Effector memory CD8-positive, alpha-beta T cell (primary cell): ENCODE measurements around the gene H19.
A peak's percentile ranks its signal among the peaks of the same experiment; 100 is the strongest.

Experiments used
- ATAC-seq: fragments of 150-1000 bp; cut with Tn5 transposase; replicated peaks from 2 replicates; pipeline ENCODE4 v1.10.0; 2021; ENCODE audit warnings: mild to moderate bottlenecking, moderate library complexity
- DNase-seq, 3 experiments: peaks; one replicate each; pipeline ENCODE4 v3.0.0; 2021
- H3K27ac Mint-ChIP-seq, 2 donors: one replicate each; pipeline ENCODE4 v1.8.0; 2022; ENCODE audit warnings: mild to moderate bottlenecking in 2 of 2, mixed read lengths in 2 of 2, moderate library complexity in 2 of 2
- H3K27me3 Mint-ChIP-seq, 2 donors: one replicate each; pipeline ENCODE4 v1.8.0; 2022; ENCODE audit warnings: mixed read lengths in 2 of 2
- H3K36me3 Mint-ChIP-seq: one replicate; pipeline ENCODE4 v1.8.0; 2022; ENCODE audit warnings: mild to moderate bottlenecking, moderate library complexity, mixed read lengths; ENCODE audit not compliant: insufficient read depth
- H3K4me1 Mint-ChIP-seq, 2 donors: one replicate each; pipeline ENCODE4 v1.8.0; 2022; ENCODE audit warnings: low read depth in 2 of 2, mixed read lengths in 2 of 2
- H3K4me3 Mint-ChIP-seq, 2 donors: one replicate each; pipeline ENCODE4 v1.8.0; 2022; ENCODE audit warnings: mild to moderate bottlenecking in 2 of 2, mixed read lengths in 2 of 2, moderate library complexity in 2 of 2
- H3K9me3 Mint-ChIP-seq, 2 donors: one replicate each; pipeline ENCODE4 v1.8.0; 2022; ENCODE audit warnings: mixed read lengths in 2 of 2
- total RNA-seq, 9 experiments: gene quantifications; one replicate each; lab custom pipeline; 2026; lab: John Stamatoyannopoulos, UW

H19 gene
- 0 reads per million in 9 experiments for total RNA-seq

- no peak for DNase-seq
- H3K36me3 Mint-ChIP-seq, result no peaks in the 10 kb centered on the region
- no peaks in the 10 kb centered on the region for H3K9me3 Mint-ChIP-seq
- no peak within 1 kb of the TSS for H3K27ac Mint-ChIP-seq
- H3K4me3 Mint-ChIP-seq, result no peak within 1 kb of the TSS
- no peaks in the 10 kb centered on the region for H3K27me3 Mint-ChIP-seq
- H3K4me1 Mint-ChIP-seq, result no peaks in the 10 kb centered on the region
- ATAC-seq, result no peak
Observed at GRCh38 chr11:1997755-1998154, at the start of gene H19. Gene H19, minus strand, starts transcription at chr11:1997842.

GRCh38 chr11:2041963-2042362, 44.3 kb upstream of the H19 start:
- Mint-ChIP-seq H3K27me3 (no peaks in the 10 kb centered on the region), H3K4me3 (no peak overlapping the region), H3K36me3 (no peaks in the 10 kb centered on the region), H3K9me3 (no peaks in the 10 kb centered on the region), H3K4me1 (no peaks in the 10 kb centered on the region), H3K27ac (no peak overlapping the region)
- no peak for ATAC-seq
- DNase-seq, result no peak

- Mint-ChIP-seq H3K27me3 (no peaks in the 10 kb centered on the region), H3K9me3 (no peaks in the 10 kb centered on the region), H3K36me3 (no peaks in the 10 kb centered on the region), H3K4me1 (no peaks in the 10 kb centered on the region), H3K4me3 (no peak overlapping the region), H3K27ac (no peak overlapping the region)
- DNase-seq, result no peak
- no peak for ATAC-seq
Observed at GRCh38 chr11:2041153-2041552, 43.5 kb upstream of the H19 start.

GRCh38 chr11:2039198-2039759, 41.6 kb upstream of the H19 start:
- no peaks in the 10 kb centered on the region for H3K9me3 Mint-ChIP-seq
- no peak overlapping the region for H3K27ac Mint-ChIP-seq
- ATAC-seq (no peak), DNase-seq (no peak)
- no peaks in the 10 kb centered on the region for H3K4me1 Mint-ChIP-seq
- no peaks in the 10 kb centered on the region for H3K27me3 Mint-ChIP-seq
- H3K36me3 Mint-ChIP-seq, result no peaks in the 10 kb centered on the region
- H3K4me3 Mint-ChIP-seq, result no peak overlapping the region

GRCh38 chr11:2036863-2037486, 39.3 kb upstream of the H19 start:
- H3K9me3 Mint-ChIP-seq, result no peaks in the 10 kb centered on the region
- no peak overlapping the region for H3K4me3 Mint-ChIP-seq
- no peaks in the 10 kb centered on the region for H3K36me3 Mint-ChIP-seq
- DNase-seq, result no peak
- H3K27me3 Mint-ChIP-seq, result no peaks in the 10 kb centered on the region
- ATAC-seq, result peak; percentile 35
- no peaks in the 10 kb centered on the region for H3K4me1 Mint-ChIP-seq
- no peak overlapping the region for H3K27ac Mint-ChIP-seq

- Mint-ChIP-seq H3K27me3 (no peaks in the 10 kb centered on the region), H3K9me3 (no peaks in the 10 kb centered on the region), H3K27ac (no peak overlapping the region), H3K4me1 (no peaks in the 10 kb centered on the region), H3K36me3 (no peaks in the 10 kb centered on the region), H3K4me3 (no peak overlapping the region)
- no peak for ATAC-seq
- DNase-seq, result no peak
Observed at GRCh38 chr11:2035382-2035781, 37.7 kb upstream of the H19 start.

- Mint-ChIP-seq H3K9me3 (no peaks in the 10 kb centered on the region), H3K27ac (no peak overlapping the region), H3K36me3 (no peaks in the 10 kb centered on the region), H3K4me3 (no peak overlapping the region), H3K27me3 (no peaks in the 10 kb centered on the region), H3K4me1 (no peaks in the 10 kb centered on the region)
- DNase-seq (no peak), ATAC-seq (no peak)
Observed at GRCh38 chr11:2031058-2031457, 33.4 kb upstream of the H19 start.

GRCh38 chr11:2027708-2028107, 30.1 kb upstream of the H19 start:
- H3K4me1 Mint-ChIP-seq, result no peaks in the 10 kb centered on the region
- no peaks in the 10 kb centered on the region for H3K27me3 Mint-ChIP-seq
- DNase-seq (no peak), ATAC-seq (no peak)
- no peaks in the 10 kb centered on the region for H3K36me3 Mint-ChIP-seq
- no peak overlapping the region for H3K27ac Mint-ChIP-seq
- H3K9me3 Mint-ChIP-seq, result no peaks in the 10 kb centered on the region
- H3K4me3 Mint-ChIP-seq, result no peak overlapping the region

- Mint-ChIP-seq H3K9me3 (no peaks in the 10 kb centered on the region), H3K27ac (no peak overlapping the region), H3K27me3 (no peaks in the 10 kb centered on the region), H3K4me1 (no peaks in the 10 kb centered on the region), H3K4me3 (no peak overlapping the region), H3K36me3 (no peaks in the 10 kb centered on the region)
- ATAC-seq (no peak), DNase-seq (no peak)
Observed at GRCh38 chr11:2015025-2015424, 17.4 kb upstream of the H19 start.

- Mint-ChIP-seq H3K27ac (no peak overlapping the region), H3K4me1 (no peaks in the 10 kb centered on the region), H3K9me3 (no peaks in the 10 kb centered on the region), H3K27me3 (no peaks in the 10 kb centered on the region), H3K4me3 (no peak overlapping the region), H3K36me3 (no peaks in the 10 kb centered on the region)
- no peak for DNase-seq
- ATAC-seq, result no peak
Observed at GRCh38 chr11:2012440-2012839, 14.8 kb upstream of the H19 start.

- Mint-ChIP-seq H3K4me3 (no peak overlapping the region), H3K27me3 (no peaks in the 10 kb centered on the region), H3K4me1 (no peaks in the 10 kb centered on the region), H3K36me3 (no peaks in the 10 kb centered on the region), H3K27ac (no peak overlapping the region), H3K9me3 (no peaks in the 10 kb centered on the region)
- DNase-seq, result no peak
- ATAC-seq, result no peak
Observed at GRCh38 chr11:2004466-2004865, 6.8 kb upstream of the H19 start.

- Mint-ChIP-seq H3K4me3 (no peak overlapping the region), H3K27me3 (no peaks in the 10 kb centered on the region), H3K27ac (no peak overlapping the region), H3K9me3 (no peaks in the 10 kb centered on the region), H3K4me1 (no peaks in the 10 kb centered on the region), H3K36me3 (no peaks in the 10 kb centered on the region)
- DNase-seq (no peak), ATAC-seq (peak; percentile 65)
Observed at GRCh38 chr11:2002807-2003206, 5.2 kb upstream of the H19 start.

- ATAC-seq (peak; percentile 71), DNase-seq (no peak)
- H3K9me3 Mint-ChIP-seq, result no peaks in the 10 kb centered on the region
- no peak overlapping the region for H3K4me3 Mint-ChIP-seq
- no peaks in the 10 kb centered on the region for H3K4me1 Mint-ChIP-seq
- H3K27ac Mint-ChIP-seq, result no peak overlapping the region
- no peaks in the 10 kb centered on the region for H3K27me3 Mint-ChIP-seq
- H3K36me3 Mint-ChIP-seq, result no peaks in the 10 kb centered on the region
Observed at GRCh38 chr11:2002042-2002776, 4.6 kb upstream of the H19 start.

GRCh38 chr11:1998861-1999260, 1.2 kb upstream of the H19 start:
- H3K4me3 Mint-ChIP-seq, result no peak overlapping the region

More at GRCh38 chr11:1998861-1999260, 1.2 kb upstream of the H19 start:
- H3K4me1 Mint-ChIP-seq, result no peaks in the 10 kb centered on the region
- ATAC-seq (no peak), DNase-seq (no peak)
- H3K27me3 Mint-ChIP-seq, result no peaks in the 10 kb centered on the region
- no peaks in the 10 kb centered on the region for H3K36me3 Mint-ChIP-seq
- H3K27ac Mint-ChIP-seq, result no peak overlapping the region
- no peaks in the 10 kb centered on the region for H3K9me3 Mint-ChIP-seq
